ENCODE data around the gene CSRP3. TPM values are rescaled to one million over a fixed set of nuclear protein-coding genes. Genes with fewer than 3 reads are reported as not detected.

Gene CSRP3
- total RNA-seq, 4 donors from 2014 or later: not detected

DNA sequence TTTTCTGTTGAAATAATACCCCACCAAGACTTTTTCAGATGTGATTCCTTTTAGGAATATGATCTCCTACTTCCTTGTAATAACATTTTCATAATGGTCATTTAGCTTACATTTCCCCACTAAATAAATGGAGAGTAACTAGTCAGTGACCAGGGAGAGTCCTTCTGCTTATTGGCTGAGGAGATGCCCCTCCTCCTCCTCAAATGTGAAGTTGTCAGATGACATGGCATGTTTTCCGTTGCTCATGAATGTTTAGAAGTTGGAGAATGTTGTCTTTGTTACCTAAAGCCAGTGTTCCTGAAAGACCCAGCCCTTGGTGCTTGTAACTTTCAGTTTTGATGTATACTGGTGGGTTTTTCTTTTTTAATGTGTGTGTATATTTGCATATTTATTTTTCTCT, 38.2 kb downstream of the CSRP3 start:
- Histone ChIP-seq H3K4me3 (no peak overlapping the region), H3K27me3 (no peaks in the 10 kb centered on the region), H3K4me1 (no peaks in the 10 kb centered on the region), H3K9me3 (no peaks in the 10 kb centered on the region), H3K36me3 (no peaks in the 10 kb centered on the region), H3K27ac (no peak overlapping the region)
- no peak for DNase-seq
- intact Hi-C loops (cut with DNase I; ENCODE audit: low total_unique reads): no loop called here
- TF ChIP-seq, protein P1, sequence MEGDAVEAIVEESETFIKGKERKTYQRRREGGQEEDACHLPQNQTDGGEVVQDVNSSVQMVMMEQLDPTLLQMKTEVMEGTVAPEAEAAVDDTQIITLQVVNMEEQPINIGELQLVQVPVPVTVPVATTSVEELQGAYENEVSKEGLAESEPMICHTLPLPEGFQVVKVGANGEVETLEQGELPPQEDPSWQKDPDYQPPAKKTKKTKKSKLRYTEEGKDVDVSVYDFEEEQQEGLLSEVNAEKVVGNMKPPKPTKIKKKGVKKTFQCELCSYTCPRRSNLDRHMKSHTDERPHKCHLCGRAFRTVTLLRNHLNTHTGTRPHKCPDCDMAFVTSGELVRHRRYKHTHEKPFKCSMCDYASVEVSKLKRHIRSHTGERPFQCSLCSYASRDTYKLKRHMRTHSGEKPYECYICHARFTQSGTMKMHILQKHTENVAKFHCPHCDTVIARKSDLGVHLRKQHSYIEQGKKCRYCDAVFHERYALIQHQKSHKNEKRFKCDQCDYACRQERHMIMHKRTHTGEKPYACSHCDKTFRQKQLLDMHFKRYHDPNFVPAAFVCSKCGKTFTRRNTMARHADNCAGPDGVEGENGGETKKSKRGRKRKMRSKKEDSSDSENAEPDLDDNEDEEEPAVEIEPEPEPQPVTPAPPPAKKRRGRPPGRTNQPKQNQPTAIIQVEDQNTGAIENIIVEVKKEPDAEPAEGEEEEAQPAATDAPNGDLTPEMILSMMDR (IDR thresholded peaks at IDR 0.05): no peak
- TF ChIP-seq POLR2A (IDR thresholded peaks at IDR 0.05): no peak

DNA sequence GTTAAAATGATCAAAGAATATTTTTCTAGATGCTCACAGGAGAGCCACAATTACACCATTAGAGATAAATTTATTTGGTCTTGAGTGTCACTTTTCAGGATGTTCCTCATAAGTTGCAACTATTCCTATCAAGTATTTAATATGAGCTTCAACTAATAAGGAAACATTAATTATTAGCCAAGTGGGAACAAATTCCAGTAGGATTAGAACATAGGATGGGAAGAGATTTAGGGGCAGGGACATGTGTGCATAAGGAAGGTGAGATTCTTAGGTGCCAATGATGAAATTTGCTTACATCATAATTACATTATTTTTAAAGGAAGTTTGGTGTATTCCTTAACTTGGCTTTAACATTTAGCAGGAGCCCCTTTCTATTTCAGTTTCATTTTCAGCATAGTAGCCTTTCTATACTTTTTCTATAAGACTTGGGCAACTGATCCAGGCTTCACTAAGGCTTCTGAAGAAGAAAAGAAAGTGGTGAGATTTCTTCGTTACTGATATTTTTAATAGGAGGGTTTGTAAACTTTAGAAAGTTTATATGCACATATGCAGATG, 38.8 kb downstream of the CSRP3 start:
- TF ChIP-seq, protein P1 (IDR thresholded peaks at IDR 0.05): no peak
- TF ChIP-seq POLR2A (IDR thresholded peaks at IDR 0.05): no peak
- H3K4me3 ChIP-seq: no peak overlapping the region
- no peak overlapping the region for H3K27ac ChIP-seq
- intact Hi-C loops (cut with DNase I; ENCODE audit: low total_unique reads): no loop called here
- H3K9me3 ChIP-seq: no peaks in the 10 kb centered on the region
- DNase-seq: no peak
- H3K36me3 ChIP-seq: no peaks in the 10 kb centered on the region
- H3K27me3 ChIP-seq: no peaks in the 10 kb centered on the region
- no peaks in the 10 kb centered on the region for H3K4me1 ChIP-seq

DNA sequence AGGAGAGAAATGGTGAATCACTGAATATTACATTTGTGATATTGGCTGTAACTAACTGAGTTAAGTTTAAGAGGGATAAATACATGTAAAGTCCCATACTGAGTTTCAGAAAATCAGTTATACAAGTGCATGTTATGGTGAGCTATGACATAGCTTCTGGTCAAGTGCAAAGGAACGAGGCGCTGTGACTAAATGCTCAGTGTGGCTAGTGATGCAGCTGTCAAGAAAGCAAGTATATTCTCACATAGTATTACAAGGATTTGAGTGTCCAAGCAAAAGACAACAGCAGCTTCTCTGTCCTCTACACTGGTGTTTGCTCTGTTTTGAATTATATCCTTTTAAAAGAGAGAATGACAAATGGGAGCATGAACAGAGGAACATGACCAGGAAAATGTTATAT, 40.1 kb downstream of the CSRP3 start:
- H3K36me3 ChIP-seq: no peaks in the 10 kb centered on the region
- H3K27me3 ChIP-seq: no peaks in the 10 kb centered on the region
- H3K4me1 ChIP-seq: no peaks in the 10 kb centered on the region

DNA sequence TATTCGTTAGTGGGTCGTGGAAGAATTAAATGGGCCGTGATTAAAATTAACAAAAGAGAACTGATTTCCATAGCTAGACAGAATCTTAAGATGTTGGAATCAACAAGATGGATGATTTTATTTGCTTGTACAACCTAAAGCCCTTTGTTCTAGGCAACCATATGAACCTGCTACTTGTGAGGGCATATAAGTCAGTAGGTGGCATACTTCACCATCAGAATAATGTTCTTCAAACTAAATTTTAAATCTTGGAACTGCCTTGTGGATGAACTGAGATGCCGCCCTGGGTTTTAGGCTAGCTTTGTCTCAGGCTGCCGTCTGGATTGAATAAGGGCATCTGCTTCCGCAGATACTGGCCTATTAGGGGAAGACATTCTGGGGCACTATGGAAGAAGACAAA, 40.9 kb downstream of the CSRP3 start:
- intact Hi-C loops (cut with DNase I; ENCODE audit: low total_unique reads): no loop called here
- H3K36me3 ChIP-seq: no peaks in the 10 kb centered on the region
- no peaks in the 10 kb centered on the region for H3K9me3 ChIP-seq
- H3K4me3 ChIP-seq: no peak overlapping the region
- TF ChIP-seq, protein P1 (IDR thresholded peaks at IDR 0.05): no peak
- TF ChIP-seq POLR2A (IDR thresholded peaks at IDR 0.05): no peak
- no peak for DNase-seq
- H3K27ac ChIP-seq: no peak overlapping the region
- no peaks in the 10 kb centered on the region for H3K27me3 ChIP-seq
- H3K4me1 ChIP-seq: no peaks in the 10 kb centered on the region

More for the DNA sequence above, 40.1 kb downstream of the CSRP3 start:
- no peak overlapping the region for H3K27ac ChIP-seq
- TF ChIP-seq POLR2A (IDR thresholded peaks at IDR 0.05): no peak
- TF ChIP-seq, protein P1 (IDR thresholded peaks at IDR 0.05): no peak
- no peak overlapping the region for H3K4me3 ChIP-seq
- DNase-seq: no peak
- no peaks in the 10 kb centered on the region for H3K9me3 ChIP-seq
- intact Hi-C loops (cut with DNase I; ENCODE audit: low total_unique reads): no loop called here

DNA sequence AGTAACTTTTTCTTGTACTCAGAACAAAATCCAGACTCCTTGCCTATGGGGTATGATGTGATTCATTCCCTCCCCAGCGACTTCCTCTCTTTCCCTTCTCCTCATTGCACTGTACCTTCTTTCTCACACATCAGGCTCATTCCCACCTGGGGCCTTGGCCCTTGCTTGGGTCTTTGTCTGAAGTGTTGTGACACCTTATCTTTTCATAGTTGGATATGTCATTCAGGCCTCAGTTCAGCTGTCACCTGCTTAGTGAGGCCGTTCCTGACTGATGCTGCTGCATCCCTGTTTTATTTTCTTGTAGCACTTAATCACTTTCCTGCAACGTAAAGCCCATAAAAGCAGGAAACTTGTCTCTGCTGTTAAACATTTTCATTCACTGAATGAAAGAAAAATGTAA, 44.9 kb downstream of the CSRP3 start:
- DNase-seq: no peak
- Histone ChIP-seq H3K4me1 (no peaks in the 10 kb centered on the region), H3K27me3 (no peaks in the 10 kb centered on the region), H3K9me3 (no peaks in the 10 kb centered on the region), H3K36me3 (no peaks in the 10 kb centered on the region), H3K27ac (no peak overlapping the region), H3K4me3 (no peak overlapping the region)
- TF ChIP-seq, protein P1 (IDR thresholded peaks at IDR 0.05): no peak
- no peak for TF ChIP-seq POLR2A (IDR thresholded peaks at IDR 0.05)
- intact Hi-C loops (cut with DNase I; ENCODE audit: low total_unique reads): no loop called here
